IPS DF 4.7 (cell line): Measurements from ENCODE around the gene TMEM63C.

Experiments
- DNase-seq: peaks from one replicate; pipeline ENCODE4 v3.0.0-alpha.2; 2013; ENCODE audit warnings: low spot score; ENCODE audit errors: extremely low read depth

The TMEM63C gene

DNA sequence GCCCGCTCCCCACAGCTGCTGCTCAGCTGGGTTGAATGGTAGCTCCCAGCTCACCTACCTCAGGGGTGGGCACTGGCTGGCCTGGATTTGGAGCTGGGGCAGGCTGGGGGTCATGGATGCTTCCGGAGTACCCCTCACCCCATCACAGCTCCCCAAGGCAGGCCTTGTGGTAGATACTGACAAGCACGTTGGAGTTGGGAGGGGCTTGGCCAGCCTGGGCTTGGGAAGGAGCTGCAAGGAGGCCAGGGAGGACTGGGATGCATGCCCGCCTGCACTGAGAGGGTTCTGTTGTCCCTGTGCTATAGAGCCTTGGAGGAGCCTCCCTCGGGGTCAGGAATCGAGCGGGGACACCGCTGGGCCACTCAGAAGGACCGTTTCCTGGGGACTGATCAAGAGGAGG lies 14.2 kb downstream of the TMEM63C start:
- no peak for DNase-seq

DNA sequence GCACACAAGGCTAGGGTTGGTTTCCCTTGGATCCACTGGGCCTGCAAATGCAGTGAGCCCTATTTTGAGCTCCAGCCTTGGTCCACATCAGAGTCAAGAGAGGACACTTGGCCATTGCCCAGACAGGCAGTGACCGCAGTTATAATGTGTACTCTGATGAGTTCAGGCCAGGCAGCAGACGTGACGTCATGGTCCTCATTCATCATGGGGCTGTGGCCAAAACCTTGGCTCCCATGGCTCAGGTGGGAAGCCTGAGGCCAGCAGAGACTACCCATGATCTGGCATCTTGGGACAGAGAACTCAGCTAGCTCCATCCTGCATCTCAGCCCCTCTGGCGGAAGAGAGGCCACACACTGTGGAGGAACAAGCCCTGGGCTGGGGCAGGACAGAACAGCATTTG lies 16.4 kb downstream of the TMEM63C start:
- DNase-seq = no peak

- DNase-seq = no peak
Measured at GRCh38 chr14:77198561-77198960, 17.0 kb downstream of the TMEM63C start.

GRCh38 chr14:77199590-77199989 lies 18.0 kb downstream of the TMEM63C start:
- DNase-seq = no peak

- DNase-seq = no peak
Measured at GRCh38 chr14:77200406-77200985, 18.9 kb downstream of the TMEM63C start.

GRCh38 chr14:77201696-77202095 lies 20.1 kb downstream of the TMEM63C start:
- DNase-seq = no peak

- DNase-seq = no peak
Measured at GRCh38 chr14:77203611-77204458, 22.2 kb downstream of the TMEM63C start.

- DNase-seq = no peak
Measured at GRCh38 chr14:77204459-77204771, 22.8 kb downstream of the TMEM63C start.

GRCh38 chr14:77204907-77205306 lies 23.3 kb downstream of the TMEM63C start:
- no peak for DNase-seq

- no peak for DNase-seq
Measured at GRCh38 chr14:77205566-77205965, 24.0 kb downstream of the TMEM63C start.

DNA sequence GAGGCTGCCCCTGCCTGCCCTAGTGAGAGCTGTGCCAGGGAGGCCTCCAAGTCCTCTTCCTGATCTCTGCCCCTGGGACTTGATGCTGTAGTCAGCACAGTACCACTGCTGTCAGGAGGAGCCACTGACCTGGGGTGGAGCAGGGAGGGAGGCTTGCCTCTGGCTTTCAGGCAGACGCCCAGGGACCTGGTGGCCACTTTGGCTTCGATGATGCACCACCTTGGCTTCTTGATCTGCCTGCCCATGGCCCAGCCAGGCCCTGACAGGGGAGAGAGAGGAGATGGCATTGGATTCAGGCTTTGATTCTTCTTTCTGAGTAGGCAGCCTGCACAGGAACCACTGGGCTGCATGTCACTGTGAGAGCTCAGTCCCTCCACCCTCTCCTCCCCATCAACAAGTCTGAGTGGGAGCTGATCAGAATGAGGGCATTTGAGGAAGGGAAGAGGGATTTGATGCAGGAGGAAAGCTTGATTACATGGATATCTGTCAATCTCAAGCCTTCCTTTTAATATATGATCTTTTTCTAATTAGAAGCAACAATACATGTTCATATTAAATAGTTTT lies 24.7 kb downstream of the TMEM63C start:
- no peak for DNase-seq

DNA sequence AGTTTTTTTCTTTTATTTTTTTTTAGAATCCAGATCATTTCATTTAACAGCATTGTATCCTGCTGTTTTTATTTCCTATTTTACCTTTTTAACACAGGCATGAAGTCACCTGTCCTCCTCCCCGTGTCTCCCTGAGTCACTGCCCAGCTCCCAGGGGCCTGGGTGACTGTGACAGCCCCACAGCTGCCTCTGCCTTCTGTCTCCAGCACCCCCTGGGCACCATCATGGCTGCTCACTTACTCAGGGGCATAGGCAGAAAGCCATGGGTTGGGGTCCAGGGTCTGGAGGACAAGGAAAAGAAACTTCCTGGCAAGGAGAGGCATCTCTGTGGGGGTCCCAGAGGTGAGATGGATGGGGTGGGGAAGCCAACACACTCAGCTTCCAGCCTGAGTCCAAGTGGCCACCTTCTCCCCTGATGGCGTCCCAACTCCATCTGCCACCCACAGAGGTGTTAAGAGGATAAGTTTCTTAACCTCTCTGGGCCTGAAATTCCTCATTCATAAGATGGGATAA lies 25.3 kb downstream of the TMEM63C start:
- no peak for DNase-seq

DNA sequence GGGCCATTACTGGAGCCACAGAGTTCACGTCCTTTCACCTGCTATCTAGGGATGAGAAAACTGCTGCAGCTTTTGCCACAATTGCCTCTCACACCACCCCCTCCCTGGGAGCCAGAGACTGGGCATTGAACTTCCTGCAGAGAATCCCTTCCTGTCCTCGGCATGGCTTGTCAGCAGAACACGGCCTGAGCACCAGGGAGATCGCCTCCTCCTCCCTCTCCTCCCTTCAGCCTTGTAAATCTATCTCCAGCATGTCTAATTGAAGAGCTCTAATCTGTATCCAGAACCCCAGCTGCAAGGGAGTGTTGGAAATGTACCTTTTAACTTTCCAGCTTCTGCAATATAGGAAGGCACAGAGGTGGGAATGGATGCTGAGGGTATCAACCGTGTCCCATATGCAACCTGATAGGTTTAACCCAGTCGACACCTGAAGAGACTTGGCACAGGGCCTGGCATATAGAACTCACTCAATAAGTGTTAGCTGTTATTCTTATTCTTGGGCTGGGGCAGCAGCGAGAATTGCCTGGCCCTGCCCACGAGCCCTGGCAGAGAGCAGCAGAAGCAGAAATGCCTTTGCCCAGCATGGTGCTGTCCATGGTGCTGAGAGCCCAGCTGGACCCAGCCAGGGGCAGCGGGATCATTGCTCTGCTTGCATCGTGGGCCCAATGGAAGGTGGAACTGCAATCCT lies 26.8 kb downstream of the TMEM63C start:
- no peak for DNase-seq

DNA sequence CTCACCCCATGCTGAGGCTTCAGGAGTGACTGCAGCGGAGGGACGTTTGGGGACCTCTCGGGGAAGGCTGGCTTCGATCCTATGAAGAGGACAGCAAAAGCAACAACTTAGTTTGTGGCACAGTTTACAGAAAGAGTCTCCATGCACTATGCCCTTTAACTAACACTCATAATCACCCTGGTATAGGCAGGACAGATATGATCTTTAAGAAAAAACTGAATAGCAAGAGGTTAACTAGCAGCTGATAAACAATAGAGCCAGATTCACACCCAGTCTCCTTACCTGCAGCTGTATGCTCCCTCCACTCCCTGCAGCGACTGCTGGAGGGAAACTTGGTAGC lies 27.4 kb downstream of the TMEM63C start:
- no peak for DNase-seq

- no peak for DNase-seq
Measured at GRCh38 chr14:77212097-77212870, 30.7 kb downstream of the TMEM63C start.

- no peak for DNase-seq
Measured at GRCh38 chr14:77212943-77213678, 31.5 kb downstream of the TMEM63C start.

DNA sequence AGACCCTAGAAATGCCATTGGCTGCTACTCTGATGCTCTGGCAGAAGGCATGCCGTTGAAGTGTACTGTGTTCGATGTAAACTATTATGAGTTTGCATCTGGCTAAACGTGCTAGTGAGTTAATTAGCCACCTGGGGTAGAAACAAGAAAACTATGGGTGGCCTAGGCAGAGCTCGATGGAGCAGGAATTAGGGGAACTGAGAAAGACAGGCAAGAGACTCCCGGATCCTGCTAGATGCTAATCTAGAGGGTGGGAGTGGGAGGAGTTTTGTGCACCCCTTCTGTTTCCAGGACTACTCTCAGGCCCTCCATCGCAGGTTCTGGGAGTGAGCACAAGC lies 32.0 kb downstream of the TMEM63C start:
- DNase-seq = no peak

DNA sequence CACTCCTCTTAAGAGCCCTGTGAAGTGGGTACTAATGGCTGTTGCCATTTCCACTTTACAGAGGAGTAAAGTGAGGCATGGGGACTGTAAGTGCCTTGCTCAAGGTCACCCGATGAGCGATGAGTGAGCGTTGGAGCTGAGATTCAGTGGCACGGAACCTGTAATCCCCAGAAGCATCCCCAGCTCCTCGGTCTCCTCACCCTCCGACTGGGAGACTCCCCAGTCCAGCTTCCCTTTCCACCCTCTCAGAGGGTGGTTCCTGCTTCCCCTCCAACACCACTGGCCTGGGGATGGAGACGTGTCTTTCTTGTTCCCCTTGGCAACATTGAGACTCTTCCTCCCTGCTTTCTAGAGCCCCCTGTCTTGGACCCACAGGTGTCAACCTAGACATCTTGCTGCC lies 32.6 kb downstream of the TMEM63C start:
- no peak for DNase-seq

DNA sequence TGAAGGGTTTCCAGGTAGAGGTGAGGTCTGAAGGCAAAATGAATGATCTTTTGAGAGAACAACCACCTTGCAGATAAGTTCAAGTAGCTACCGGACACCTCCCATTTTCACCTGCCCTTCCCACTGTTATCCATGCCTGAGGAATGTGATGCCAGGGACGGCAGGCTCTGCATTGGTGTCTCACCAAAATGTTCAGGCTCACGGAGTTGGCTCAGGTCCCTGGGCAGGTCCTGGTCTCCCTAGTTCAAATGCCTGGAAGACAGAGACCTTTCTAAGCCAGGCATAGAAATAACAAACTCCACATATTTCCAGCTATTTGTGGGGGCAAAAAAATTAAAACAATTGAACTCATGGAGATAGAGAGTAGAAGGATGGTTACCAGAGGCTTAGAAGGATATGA lies 36.0 kb downstream of the TMEM63C start:
- no peak for DNase-seq

DNA sequence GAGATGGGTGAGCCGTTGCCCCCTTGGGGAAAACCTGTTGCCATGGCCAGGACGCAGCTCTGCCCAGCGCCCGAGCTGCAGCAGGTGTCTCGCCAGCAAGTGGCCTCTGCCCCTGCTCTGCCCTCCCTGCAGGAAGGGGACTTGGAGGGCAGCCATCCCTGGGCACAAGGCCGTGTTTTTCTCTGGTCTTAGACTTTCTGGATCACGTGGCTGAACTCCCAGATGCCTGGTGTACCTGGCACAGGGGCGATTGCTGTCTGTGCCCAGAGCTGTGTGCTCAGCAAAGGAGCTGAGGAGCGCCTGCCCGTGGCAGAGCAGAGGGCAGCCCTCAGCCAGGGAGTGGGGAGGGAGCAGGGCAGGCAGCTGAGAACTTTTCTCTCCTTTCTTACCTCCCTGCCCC lies 38.0 kb downstream of the TMEM63C start:
- DNase-seq = no peak
